Effector memory CD8-positive, alpha-beta T cell (primary cell): Measurements from ENCODE around the gene RPL26.
"Not testable (repeated sequence)": the region's sequence is repeated elsewhere in the genome, so short reads cannot be mapped to it uniquely, and the experiment has no call there.

Experiments
- ATAC-seq: fragments of 150-1000 bp; cut with Tn5 transposase; replicated peaks from 2 replicates; pipeline ENCODE4 v1.10.0; 2021; ENCODE audit warnings: mild to moderate bottlenecking, moderate library complexity
- DNase-seq, 3 experiments: peaks; one replicate each; pipeline ENCODE4 v3.0.0; 2021
- H3K27ac Mint-ChIP-seq, 2 donors: one replicate each; pipeline ENCODE4 v1.8.0; 2022; ENCODE audit warnings: mild to moderate bottlenecking in 2 of 2, mixed read lengths in 2 of 2, moderate library complexity in 2 of 2
- H3K27me3 Mint-ChIP-seq, 2 donors: one replicate each; pipeline ENCODE4 v1.8.0; 2022; ENCODE audit warnings: mixed read lengths in 2 of 2
- H3K36me3 Mint-ChIP-seq: one replicate; pipeline ENCODE4 v1.8.0; 2022; ENCODE audit warnings: mild to moderate bottlenecking, moderate library complexity, mixed read lengths; ENCODE audit not compliant: insufficient read depth
- H3K4me1 Mint-ChIP-seq, 2 donors: one replicate each; pipeline ENCODE4 v1.8.0; 2022; ENCODE audit warnings: low read depth in 2 of 2, mixed read lengths in 2 of 2
- H3K4me3 Mint-ChIP-seq, 2 donors: one replicate each; pipeline ENCODE4 v1.8.0; 2022; ENCODE audit warnings: mild to moderate bottlenecking in 2 of 2, mixed read lengths in 2 of 2, moderate library complexity in 2 of 2
- H3K9me3 Mint-ChIP-seq, 2 donors: one replicate each; pipeline ENCODE4 v1.8.0; 2022; ENCODE audit warnings: mixed read lengths in 2 of 2

The RPL26 gene

GRCh38 chr17:8409966-8410882 lies 27.2 kb upstream of the RPL26 start:
- DNase-seq (peak; percentile 72 to 80 (median 73)), ATAC-seq (peak; percentile 79)
- Mint-ChIP-seq H3K27me3 (peaks cover 6 to 21% of the 10 kb centered on the region in 2 donors), H3K4me3 (no peak overlapping the region), H3K36me3 (peaks cover 6% of the 10 kb centered on the region), H3K4me1 (peaks cover 0 to 10% of the 10 kb centered on the region in 2 donors), H3K27ac (no peak overlapping the region), H3K9me3 (no peaks in the 10 kb centered on the region)

- Mint-ChIP-seq H3K27ac (peak overlapping the region in 1 of 2 donors; percentile 35), H3K36me3 (peaks cover 6% of the 10 kb centered on the region), H3K27me3 (peaks cover 7 to 34% of the 10 kb centered on the region in 2 donors), H3K4me1 (peaks cover 0 to 10% of the 10 kb centered on the region in 2 donors), H3K9me3 (no peaks in the 10 kb centered on the region), H3K4me3 (no peak overlapping the region)
- DNase-seq (no peak), ATAC-seq (no peak)
Measured at GRCh38 chr17:8408371-8408770, 25.4 kb upstream of the RPL26 start.

- peaks cover 0 to 4% of the 10 kb centered on the region in 2 donors for H3K4me1 Mint-ChIP-seq
- H3K36me3 Mint-ChIP-seq: peaks cover 6% of the 10 kb centered on the region
- DNase-seq (no peak), ATAC-seq (no peak)
- H3K4me3 Mint-ChIP-seq: no peak overlapping the region
- peaks cover 25 to 50% of the 10 kb centered on the region in 2 donors for H3K27me3 Mint-ChIP-seq
- no peak overlapping the region for H3K27ac Mint-ChIP-seq
- no peaks in the 10 kb centered on the region for H3K9me3 Mint-ChIP-seq
Measured at GRCh38 chr17:8406174-8406573, 23.2 kb upstream of the RPL26 start.

GRCh38 chr17:8405499-8406016 lies 22.6 kb upstream of the RPL26 start:
- H3K36me3 Mint-ChIP-seq: peaks cover 6% of the 10 kb centered on the region

GRCh38 chr17:8402921-8403536 lies 20.0 kb upstream of the RPL26 start:
- no peaks in the 10 kb centered on the region for H3K4me1 Mint-ChIP-seq
- ATAC-seq (no peak), DNase-seq (no peak)
- H3K27ac Mint-ChIP-seq: no peak overlapping the region
- peaks cover 32 to 56% of the 10 kb centered on the region in 2 donors for H3K27me3 Mint-ChIP-seq
- peaks cover 6% of the 10 kb centered on the region for H3K36me3 Mint-ChIP-seq
- no peaks in the 10 kb centered on the region for H3K9me3 Mint-ChIP-seq
- H3K4me3 Mint-ChIP-seq: no peak overlapping the region

More at GRCh38 chr17:8405499-8406016, 22.6 kb upstream of the RPL26 start:
- H3K4me3 Mint-ChIP-seq: no peak overlapping the region
- ATAC-seq (no peak), DNase-seq (no peak)
- no peaks in the 10 kb centered on the region for H3K9me3 Mint-ChIP-seq
- peaks cover 31 to 53% of the 10 kb centered on the region in 2 donors for H3K27me3 Mint-ChIP-seq
- H3K4me1 Mint-ChIP-seq: peaks cover 0 to 4% of the 10 kb centered on the region in 2 donors
- no peak overlapping the region for H3K27ac Mint-ChIP-seq

GRCh38 chr17:8401107-8401506 lies 18.1 kb upstream of the RPL26 start:
- Mint-ChIP-seq H3K27ac (no peak overlapping the region), H3K4me3 (no peak overlapping the region), H3K36me3 (no peaks in the 10 kb centered on the region), H3K27me3 (peaks cover 39 to 71% of the 10 kb centered on the region in 2 donors), H3K4me1 (no peaks in the 10 kb centered on the region), H3K9me3 (no peaks in the 10 kb centered on the region)
- DNase-seq (no peak), ATAC-seq (no peak)

- DNase-seq (no peak), ATAC-seq (no peak)
- Mint-ChIP-seq H3K36me3 (no peaks in the 10 kb centered on the region), H3K4me3 (no peak overlapping the region), H3K27ac (no peak overlapping the region), H3K4me1 (peaks cover 2 to 3% of the 10 kb centered on the region in 2 donors), H3K9me3 (no peaks in the 10 kb centered on the region), H3K27me3 (peaks cover 39 to 59% of the 10 kb centered on the region in 2 donors)
Measured at GRCh38 chr17:8398980-8399379, 16.0 kb upstream of the RPL26 start.

GRCh38 chr17:8397636-8398035 lies 14.6 kb upstream of the RPL26 start, which contains the start of gene RNF222:
TSS of gene RNF222 (minus strand) at chr17:8397827. CDS start at chr17:8393461, 4,366 bp downstream.
- DNase-seq (no peak), ATAC-seq (no peak)
- H3K27ac Mint-ChIP-seq: no peak within 1 kb of the TSS
- peaks cover 10 to 11% of the 10 kb centered on the region in 2 donors for H3K4me1 Mint-ChIP-seq
- peaks cover 31 to 49% of the 10 kb centered on the region in 2 donors for H3K27me3 Mint-ChIP-seq
- no peaks in the 10 kb centered on the region for H3K36me3 Mint-ChIP-seq
- H3K4me3 Mint-ChIP-seq: no peak within 1 kb of the TSS
- no peaks in the 10 kb centered on the region for H3K9me3 Mint-ChIP-seq

GRCh38 chr17:8394497-8394896 lies 11.5 kb upstream of the RPL26 start:
- Mint-ChIP-seq H3K4me1 (peaks cover 12 to 14% of the 10 kb centered on the region in 2 donors), H3K27me3 (peaks cover 11 to 25% of the 10 kb centered on the region in 2 donors), H3K27ac (peak overlapping the region; percentile 90 to 95)
- not testable (repeated sequence) for ATAC-seq, DNase-seq, H3K36me3 Mint-ChIP-seq, H3K4me3 Mint-ChIP-seq, H3K9me3 Mint-ChIP-seq

- Mint-ChIP-seq H3K36me3 (peaks cover 2% of the 10 kb centered on the region), H3K9me3 (no peaks in the 10 kb centered on the region), H3K4me1 (peaks cover 15 to 21% of the 10 kb centered on the region in 2 donors), H3K27me3 (peaks cover 11 to 24% of the 10 kb centered on the region in 2 donors), H3K4me3 (peak overlapping the region; percentile 71 to 72), H3K27ac (peak overlapping the region; percentile 90 to 95)
- ATAC-seq (peak; percentile 99), DNase-seq (peak; percentile 38 to 43 (median 43))
Measured at GRCh38 chr17:8393470-8394231, 10.7 kb upstream of the RPL26 start.

- H3K4me1 Mint-ChIP-seq: peaks cover 21 to 29% of the 10 kb centered on the region in 2 donors
- peaks cover 7 to 16% of the 10 kb centered on the region in 2 donors for H3K27me3 Mint-ChIP-seq
- ATAC-seq (no peak), DNase-seq (no peak)
- H3K9me3 Mint-ChIP-seq: no peaks in the 10 kb centered on the region
- peaks cover 7% of the 10 kb centered on the region for H3K36me3 Mint-ChIP-seq
- H3K4me3 Mint-ChIP-seq: peak overlapping the region in 1 of 2 donors; percentile 71
- peak overlapping the region; percentile 90 to 95 for H3K27ac Mint-ChIP-seq
Measured at GRCh38 chr17:8392674-8393469, 9.9 kb upstream of the RPL26 start.

GRCh38 chr17:8392274-8392673 lies 9.3 kb upstream of the RPL26 start:
- Mint-ChIP-seq H3K4me1 (peaks cover 27 to 35% of the 10 kb centered on the region in 2 donors), H3K36me3 (peaks cover 7% of the 10 kb centered on the region), H3K9me3 (no peaks in the 10 kb centered on the region), H3K27me3 (peaks cover under 1 to 10% of the 10 kb centered on the region in 2 donors), H3K27ac (no peak overlapping the region), H3K4me3 (no peak overlapping the region)
- ATAC-seq: no peak
- DNase-seq: no peak
